Activated CD8-positive, alpha-beta memory T cell treated with anti-CD3 and anti-CD28 coated beads, Interleukin-2, amount 50 U/mL, for 1 hour (primary cell): ENCODE measurements around the gene GPHN.
"Not testable (repeated sequence)": the region's sequence is repeated elsewhere in the genome, so short reads cannot be mapped to it uniquely, and the experiment has no call there.

Source experiments
- DNase-seq: peaks from one replicate; pipeline ENCODE4 v3.0.0-alpha.2; 2020; ENCODE audit errors: extremely low read depth

The GPHN gene

DNA sequence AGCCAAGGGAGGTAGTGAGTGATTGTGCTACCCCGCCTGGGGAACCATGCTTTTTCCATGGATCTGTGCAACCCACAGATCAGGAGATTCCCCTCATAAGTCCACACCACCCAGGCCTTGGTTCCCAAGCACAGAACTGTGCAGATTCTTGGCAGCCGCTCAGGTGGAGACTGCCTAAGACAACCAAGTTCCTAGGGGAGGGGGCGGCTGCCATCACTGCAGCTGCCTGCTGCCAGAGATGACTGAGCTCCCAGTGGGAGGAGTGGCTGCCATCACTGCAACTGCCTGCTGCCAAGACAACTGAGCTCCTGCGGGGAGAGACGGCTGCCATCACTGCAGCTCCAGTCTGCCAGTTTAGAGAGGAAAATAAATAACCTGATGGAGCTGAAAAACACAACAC lies 542.9 kb downstream of the GPHN start:
- no peak for DNase-seq

DNA sequence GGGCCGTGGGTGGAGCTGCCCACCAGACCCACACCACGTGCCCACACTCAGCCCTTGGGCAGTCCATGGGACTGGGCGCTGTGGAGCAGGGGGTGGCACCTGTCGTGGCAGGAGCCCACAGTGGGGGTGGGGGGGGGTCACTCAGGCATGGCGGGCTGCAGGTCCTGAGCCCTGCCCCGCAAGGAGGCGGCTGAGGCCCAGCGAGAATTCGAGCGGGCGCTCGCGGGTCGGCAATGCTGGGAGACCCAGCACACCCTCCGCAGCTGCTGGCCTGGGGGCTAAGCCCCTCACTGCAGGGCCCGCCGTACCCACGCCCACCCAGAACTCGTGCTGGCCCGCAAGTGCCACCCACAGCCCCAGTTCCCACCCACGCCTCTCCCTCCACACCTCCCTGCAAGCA lies 548.7 kb downstream of the GPHN start:
- no peak for DNase-seq

DNA sequence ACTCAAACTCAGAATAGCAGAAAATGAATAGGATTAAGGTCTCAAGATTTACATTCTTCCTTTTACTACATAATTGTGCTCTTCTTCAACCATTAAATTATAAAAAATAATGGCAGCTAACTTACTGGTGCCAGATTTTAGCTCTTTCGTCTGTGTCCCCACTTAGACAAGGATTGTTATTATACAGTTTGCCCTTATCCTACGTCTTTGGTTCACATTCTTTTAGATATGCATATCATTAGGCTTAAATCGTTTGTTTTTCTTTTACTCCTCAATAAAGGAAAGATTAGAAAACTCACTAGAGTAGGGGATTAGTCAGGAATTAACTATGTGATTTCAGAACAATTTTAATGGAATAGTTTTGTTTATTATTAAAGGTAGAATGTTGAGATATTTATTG lies 551.6 kb downstream of the GPHN start:
- no peak for DNase-seq

DNA sequence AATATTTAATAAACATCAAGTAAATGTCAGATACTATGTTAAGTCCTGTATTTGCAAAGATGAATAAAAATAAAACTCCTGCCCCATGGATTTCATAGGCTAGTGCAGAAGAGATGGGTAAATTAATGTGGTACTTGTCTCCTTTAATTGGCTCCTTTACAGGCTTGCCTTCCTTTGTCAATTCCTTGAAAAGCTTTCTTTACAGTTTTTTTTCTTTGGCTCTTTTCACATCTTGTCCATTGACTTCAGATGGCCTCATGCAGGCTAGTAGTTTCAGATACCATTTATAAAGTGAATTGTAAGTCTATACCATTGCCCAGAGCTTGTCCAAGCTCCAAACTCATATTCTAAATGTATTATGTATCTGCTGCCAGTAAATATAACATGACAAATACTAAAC lies 552.6 kb downstream of the GPHN start:
- no peak for DNase-seq

DNA sequence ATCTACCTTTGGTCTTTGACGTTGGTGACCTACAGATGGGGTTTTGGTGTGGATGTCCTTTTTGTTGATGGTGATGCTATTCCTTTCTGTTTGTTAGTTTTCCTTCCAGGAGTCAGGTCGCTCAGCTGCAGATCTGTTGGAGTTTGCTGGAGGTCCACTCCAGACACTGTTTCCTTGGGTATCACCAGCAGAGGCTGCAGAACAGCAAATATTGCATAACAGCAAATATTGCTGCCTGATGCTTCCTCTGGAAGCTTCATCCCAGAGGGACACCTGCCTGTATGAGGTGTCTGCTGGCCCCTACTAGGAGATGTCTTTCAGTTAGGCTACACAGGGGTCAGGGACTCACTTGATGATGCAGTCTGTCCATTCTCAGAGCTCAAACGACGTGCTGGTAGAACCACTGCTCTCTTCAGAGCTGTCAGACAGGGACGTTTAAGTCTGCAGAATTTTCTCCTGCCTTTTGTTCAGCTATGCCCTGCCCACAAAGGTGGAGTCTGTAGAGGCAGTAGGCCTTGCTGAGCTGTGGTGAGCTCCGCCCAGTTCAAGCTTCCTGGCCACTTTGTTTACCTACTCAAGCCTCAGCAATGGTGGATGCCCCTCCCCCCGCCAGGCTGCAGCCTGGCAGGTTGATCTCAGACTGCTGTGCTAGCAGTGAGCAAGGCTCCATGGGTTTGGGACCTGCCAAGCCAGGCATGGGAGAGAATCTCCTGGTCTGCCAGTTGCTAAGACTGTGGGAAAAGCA lies 559.3 kb downstream of the GPHN start:
- not testable (repeated sequence) for DNase-seq

DNA sequence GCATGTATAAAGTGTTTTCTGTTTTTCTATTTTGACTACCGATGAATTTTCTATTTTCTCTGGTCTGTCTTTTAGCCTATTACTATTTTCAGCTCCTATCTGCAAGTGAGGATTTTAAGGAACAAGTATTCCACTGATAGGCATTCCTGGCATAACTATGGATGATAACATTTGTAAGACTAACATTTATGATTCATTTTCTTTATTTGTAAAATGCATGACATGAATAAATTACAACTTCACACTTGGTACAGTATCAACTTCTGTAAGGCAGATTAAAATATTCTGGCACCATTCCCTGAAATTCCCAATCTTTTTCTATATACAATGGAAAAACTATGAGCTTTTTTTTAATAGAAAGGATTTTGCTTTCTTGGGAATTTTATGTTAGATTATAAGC lies 560.3 kb downstream of the GPHN start:
- DNase-seq, result no peak

DNA sequence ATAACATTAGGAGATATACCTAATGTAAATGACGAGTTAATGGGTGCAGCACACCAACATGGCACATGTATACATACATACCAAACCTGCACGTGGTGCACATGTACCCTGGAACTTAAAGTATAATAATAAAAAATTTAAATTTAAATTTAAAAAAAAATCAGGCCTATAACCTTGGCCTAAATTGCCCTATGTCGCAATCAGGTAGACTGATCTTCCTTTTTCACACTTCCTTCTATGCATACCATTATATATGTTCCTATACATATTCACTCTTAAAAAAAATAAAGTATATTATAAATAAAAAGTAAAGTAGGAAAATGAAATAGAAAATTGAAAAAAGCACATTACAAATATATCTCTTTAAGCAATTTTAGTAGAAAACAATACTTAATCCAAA lies 563.6 kb downstream of the GPHN start:
- no peak for DNase-seq

DNA sequence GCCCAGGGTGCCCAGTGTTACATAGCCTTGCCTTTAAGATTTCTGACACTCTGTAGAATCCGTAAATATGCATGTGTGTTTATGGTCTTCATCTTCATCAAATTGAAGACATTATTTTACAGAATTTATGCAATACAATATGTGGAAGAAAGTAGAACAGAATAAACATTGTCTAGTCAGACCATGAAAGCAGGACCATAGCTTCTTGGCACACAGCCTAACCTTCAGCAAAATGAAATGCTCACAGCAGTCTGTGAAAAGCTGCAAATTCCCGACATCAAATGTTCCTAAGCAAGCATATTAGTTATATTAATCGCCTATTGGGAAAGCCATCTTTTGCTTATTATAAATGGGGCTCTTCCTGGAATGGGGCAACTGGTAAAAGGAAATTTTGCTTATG lies 570.0 kb downstream of the GPHN start:
- no peak for DNase-seq

DNA sequence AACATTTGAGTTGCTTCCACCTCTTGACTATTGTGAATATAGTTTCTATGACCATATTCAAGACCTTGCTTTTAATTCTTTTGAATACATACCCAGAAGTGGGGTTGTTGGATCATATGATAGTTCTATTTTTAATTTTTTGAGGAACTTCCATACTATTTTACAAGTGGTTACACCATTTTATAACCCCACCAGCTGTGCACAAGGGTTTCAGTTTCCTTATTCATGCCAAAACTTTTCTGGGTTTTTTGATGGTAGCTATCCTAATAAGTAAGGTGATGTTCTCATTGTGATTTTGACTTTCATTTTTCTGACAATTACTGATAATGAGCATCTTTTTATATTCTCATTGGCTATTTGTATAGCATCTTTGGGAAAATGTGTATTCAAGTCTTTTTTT lies 571.9 kb downstream of the GPHN start:
- no peak for DNase-seq

DNA sequence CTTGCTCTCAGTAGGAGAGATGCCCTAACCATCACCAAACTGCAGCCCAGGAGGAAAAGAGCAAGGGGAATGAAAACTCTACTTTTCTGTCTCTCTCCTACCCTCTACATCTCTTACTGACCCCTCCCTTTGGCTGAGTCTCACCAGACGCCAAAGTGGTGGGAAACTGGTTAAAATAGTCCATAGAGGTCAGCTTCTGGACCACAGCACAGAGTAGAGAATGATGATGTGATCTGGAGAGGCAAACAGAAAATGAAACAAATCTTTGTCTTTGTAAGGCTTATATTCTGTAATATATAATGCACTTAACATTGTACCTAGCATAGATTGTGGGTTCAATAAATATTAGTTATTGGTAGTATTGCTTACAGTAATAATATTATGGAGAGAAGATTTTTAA lies 600.3 kb downstream of the GPHN start:
- no peak for DNase-seq

DNA sequence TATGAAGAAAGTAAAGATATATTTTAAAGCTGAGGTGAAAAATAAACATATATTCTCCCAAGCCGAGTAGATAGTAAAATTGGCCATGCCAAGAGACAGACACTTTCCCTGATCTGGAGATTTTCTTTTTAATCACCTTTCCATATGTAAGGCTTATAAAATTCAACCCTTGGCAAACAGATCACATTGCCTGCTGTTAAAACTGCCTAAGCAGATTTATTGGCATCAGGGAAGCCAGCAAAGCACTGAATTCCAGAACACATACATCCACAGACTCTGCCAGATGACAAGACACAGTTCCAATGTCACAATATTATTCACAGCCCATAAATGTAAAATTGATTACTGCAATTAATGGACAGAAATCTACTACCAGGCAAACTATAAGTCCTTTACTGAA lies 603.1 kb downstream of the GPHN start:
- DNase-seq, result no peak

DNA sequence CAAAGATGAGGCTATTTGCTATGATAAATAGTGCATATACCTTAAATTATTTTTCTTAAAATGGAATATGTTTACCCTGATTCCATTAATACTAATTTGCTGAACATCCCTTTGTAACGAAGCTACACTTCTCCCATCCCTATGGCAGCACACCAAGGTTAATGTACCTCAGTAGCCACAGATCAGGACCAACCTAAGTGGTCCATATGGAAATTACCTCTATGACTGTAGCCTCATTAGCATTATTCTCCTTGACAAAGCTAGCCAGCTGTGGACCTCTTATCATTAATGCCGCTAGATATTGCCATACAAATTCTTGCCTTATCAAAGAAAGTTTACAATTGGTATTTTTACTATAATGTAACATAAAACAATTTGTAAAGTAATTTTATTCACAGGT lies 604.4 kb downstream of the GPHN start:
- no peak for DNase-seq

DNA sequence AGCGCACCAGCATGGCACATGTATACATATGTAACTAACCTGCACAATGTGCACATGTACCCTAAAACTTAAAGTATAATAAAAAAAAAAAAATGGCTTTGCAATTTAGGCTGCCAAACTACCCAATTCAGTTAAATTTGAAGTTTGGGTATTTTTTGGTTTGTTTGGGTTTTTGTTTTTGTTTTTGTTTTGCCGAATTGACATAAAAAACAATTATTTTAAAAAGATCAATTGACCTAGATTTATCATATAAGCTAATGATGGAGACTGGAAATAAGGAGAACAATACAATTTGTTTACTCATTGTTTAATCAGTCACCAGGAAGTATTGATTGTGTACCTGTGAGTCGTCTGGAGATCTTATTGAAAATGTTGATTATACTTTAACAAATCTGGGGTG lies 619.2 kb downstream of the GPHN start:
- no peak for DNase-seq

DNA sequence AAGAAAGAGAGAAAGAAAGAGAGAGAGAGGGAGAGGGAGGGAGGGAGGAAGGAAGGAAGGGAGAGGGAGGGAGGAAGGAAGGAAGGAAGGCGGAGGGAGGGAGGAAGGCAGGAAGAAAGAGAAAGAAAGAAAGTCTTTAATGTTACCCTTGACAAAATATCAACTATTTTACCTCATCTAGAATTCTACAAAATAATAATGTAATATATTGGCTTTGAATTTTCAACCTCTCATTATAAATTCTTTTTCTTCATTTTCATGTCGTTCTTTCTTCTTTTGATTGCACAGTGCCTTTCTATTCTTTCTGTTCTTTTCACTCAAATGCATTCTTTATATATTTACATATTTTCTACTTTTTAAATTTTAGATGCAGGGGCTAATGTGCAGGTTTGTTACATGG lies 621.8 kb downstream of the GPHN start:
- no peak for DNase-seq

DNA sequence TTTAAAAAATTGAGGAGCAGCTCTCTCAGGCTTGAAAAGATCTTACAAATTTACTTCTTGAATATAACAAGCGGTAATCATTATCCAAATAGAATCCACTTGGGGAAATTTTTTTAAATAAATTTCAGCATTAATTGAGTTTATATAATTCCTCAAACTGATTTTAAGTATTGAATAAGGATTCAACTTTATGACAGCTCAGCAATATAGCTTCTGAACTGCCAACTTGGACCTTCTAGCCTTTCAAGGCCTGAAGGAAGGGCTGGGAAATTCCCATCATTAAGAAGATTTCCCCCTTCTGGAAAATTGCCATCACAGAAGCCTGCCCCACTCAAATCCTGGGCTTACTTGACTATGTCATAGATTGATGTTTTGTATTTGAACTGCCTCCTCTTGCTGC lies 623.7 kb downstream of the GPHN start:
- no peak for DNase-seq

DNA sequence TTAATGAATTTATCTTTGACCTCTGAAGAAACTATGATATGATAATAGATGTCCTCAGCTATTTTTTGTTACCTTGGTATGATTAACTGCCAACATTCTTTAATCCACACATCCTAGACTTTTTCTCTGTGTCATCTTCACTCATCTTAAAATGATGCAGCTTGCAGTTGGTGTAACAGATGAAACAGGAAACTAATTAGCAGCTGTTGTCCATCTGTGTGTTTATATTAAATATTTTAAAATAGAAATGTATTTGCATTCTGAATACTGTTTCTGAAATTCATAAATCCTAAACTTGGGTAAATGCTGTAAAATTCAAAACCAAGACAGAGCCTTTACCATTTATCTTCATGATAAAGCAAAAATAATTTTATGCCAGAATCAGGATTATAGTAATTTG lies 625.2 kb downstream of the GPHN start:
- DNase-seq, result no peak

DNA sequence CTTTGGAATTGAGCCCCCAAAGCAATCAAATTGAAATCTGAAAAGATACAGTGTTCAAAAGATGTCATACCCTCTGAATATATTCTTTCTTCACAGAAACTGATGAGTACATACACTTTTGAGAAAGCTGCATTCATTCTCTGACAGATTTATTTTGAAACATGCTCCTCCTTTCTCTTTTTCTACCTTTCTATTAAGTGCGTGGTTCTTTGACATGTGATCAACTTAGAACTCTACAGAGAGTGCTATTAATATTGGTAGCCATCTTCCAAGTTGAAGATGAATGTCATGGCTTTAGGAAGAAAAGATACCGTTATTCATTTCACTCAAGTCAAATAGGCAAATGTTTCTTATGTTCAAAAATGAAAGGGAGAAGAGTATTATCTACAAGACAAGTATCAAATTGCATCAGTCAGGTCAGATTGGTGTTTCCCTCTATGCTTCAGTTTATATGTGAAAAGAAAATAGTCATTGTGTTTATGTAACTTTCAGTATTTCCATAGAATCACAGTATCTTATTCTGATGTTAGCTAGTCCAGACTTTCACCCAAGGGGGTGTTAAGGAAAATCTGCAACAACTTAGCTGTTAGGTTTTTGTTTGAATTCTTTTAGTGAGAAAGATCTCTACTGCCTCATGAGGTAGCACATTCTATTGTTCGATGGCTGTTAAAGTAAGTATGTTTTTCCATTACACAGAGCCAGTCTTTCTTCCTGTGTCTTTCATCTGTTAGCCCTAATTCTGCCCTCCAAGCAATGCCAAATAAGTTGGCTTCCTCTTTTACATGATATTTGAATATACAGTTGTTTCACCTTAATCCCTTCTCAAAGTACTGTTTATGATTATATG lies 625.9 kb downstream of the GPHN start:
- no peak for DNase-seq

DNA sequence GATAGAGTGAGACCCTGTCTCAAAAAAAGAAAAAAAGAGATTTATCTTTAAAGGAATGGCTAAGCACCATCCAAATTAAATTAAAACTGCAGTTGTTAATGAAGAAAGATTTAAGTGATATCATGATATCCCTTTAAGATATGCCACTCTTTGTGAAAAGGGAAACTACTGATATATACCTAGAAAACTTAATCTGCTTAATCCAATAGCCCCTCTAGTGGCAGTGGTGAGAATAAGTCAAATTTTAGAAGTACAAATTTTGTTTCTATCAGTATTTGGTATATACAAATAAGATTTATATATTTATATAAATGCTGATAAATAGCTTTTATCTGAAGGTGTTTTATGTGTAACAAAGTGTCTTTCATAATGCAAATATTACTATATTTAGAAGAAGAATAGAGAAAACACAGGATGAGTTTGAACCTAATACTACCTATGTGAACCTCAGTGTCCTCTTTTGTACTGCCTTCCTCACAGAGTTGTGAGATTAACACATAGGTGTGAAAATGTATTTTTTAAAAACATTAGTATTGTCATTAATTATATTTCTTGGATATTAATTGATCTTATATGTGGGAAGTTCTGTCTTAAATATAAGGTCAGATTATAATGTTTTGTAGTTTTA lies 629.9 kb downstream of the GPHN start:
- DNase-seq, result no peak

DNA sequence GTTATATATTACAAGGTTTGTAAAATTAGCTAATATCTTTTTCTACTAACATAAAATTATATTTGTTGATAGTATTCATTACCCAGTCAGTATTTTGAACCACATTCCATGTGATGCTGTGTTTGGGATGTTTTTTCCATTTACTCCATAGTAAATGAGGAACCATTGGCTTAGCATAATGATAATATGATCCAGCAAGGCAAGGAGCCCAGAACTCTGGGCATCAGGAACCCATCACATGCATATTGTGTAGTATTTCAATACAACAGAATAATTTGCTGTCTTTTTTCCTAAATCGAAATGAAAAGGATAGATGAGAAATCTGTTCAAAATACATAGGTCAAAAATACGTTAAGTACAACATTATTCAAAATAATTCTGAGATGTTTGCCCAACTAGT lies 632.6 kb downstream of the GPHN start:
- DNase-seq, result no peak

DNA sequence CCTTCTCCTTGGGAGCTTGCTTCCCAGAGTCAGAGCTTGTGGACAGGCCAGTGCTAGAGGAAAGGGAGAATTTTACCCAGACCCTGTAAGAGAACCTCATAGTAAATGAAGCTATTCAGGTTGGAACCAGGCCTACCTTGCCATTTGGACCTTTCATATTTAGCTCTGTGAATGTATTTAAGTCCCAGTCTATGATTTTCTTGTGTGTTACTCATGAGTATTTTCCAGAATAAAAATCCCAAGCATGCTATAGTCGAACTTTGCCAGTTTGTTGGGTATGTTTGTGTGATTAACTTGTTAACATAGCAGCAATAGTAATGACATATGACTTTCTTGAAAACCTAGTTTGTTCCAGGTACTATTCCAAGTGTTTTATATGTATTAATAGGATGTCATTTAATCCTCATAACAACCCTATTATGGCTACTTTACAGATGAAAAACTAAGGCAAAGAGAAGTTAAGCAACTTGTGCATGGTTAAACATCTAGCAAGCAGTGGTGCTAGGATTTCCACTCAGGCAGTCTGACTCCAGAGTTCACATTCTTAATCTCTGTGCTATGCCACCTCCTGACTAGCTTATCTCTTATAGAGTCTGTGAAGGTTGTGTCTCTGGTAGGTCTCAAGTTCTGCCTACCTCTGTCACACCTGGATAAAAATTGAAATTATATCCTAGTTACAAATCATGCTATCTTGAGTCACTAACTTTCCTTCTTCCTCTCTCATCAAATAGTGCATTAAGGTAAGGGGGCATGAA lies 633.4 kb downstream of the GPHN start:
- no peak for DNase-seq

DNA sequence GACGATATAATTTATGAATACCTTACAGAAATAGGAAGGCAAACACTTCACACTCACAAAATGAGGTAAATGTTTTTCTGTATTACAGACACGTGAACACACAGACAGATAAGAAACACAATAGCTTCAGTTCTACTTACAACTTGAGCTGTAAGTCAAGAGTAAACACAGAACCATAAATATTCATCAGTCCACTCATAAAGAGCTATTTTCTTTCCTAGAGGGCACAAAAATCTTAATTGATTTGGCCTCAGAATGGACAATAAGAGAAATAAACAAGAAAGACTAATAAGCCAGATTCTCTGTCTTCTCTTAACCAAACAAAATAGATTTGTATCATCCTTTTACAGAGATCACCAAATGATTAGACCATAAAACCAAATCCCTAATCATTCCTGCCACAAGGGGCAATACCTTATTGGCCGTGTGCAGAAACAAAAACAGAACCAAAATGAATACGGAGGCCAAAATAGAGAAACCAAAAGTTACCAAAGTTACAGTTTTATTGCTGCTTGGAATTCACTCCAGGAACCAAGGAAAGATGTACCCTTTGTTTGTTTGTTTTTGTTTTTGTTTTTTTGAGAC lies 643.2 kb downstream of the GPHN start:
- DNase-seq, result no peak

DNA sequence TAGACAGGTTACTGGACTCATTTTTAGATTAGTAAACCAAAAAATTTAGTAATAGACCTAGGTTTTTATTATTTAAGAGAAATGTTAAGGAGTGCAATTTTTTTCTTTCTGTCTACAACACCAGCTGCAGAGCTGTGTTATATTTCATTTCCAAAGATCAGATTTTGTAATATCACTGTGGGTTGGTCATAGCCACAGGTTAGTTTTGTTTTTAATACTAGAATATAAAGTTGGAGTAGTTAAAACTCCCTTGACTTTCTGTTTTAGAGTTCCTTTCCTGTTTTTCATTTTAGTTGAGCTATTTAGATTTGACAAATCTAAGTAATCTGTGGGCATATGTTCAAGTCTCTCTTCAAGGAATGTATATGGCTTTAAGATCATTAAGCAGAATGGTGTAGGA lies 650.6 kb downstream of the GPHN start:
- no peak for DNase-seq
